ENCODE results near the gene ESRRG.

Gene ESRRG

GRCh38 chr1:216554934-216555333, 168.3 kb downstream of the ESRRG start:
- DNase-seq (ENCODE audit: low spot score), result no peak
- ATAC-seq (ENCODE audit: low read depth), result no peak
- no peak for TF ChIP-seq CTCF (IDR thresholded peaks at IDR 0.05; ENCODE audit: poor library complexity, severe bottlenecking)

GRCh38 chr1:216553766-216554165, 169.5 kb downstream of the ESRRG start:
- no peaks in the 10 kb centered on the region for H3K9me3 ChIP-seq (ENCODE audit: severe bottlenecking)
- ATAC-seq (ENCODE audit: low read depth), result no peak
- no peaks in the 10 kb centered on the region for H3K4me1 ChIP-seq (ENCODE audit: insufficient read depth, poor library complexity, severe bottlenecking)
- DNase-seq (ENCODE audit: low spot score), result no peak
- no peak overlapping the region for H3K4me3 ChIP-seq (ENCODE audit: severe bottlenecking)
- no peak overlapping the region for H3K27ac ChIP-seq (ENCODE audit: poor library complexity, severe bottlenecking)
- no peak for TF ChIP-seq CTCF (IDR thresholded peaks at IDR 0.05; ENCODE audit: poor library complexity, severe bottlenecking)
- H3K36me3 ChIP-seq (ENCODE audit: low read depth), result no peaks in the 10 kb centered on the region
- no peaks in the 10 kb centered on the region for H3K27me3 ChIP-seq (ENCODE audit: insufficient read depth, poor library complexity, severe bottlenecking)

More at GRCh38 chr1:216554934-216555333, 168.3 kb downstream of the ESRRG start:
- Histone ChIP-seq H3K27me3 (ENCODE audit: insufficient read depth, poor library complexity, severe bottlenecking) (no peaks in the 10 kb centered on the region), H3K27ac (ENCODE audit: poor library complexity, severe bottlenecking) (no peak overlapping the region), H3K9me3 (ENCODE audit: severe bottlenecking) (no peaks in the 10 kb centered on the region), H3K4me1 (ENCODE audit: insufficient read depth, poor library complexity, severe bottlenecking) (no peaks in the 10 kb centered on the region), H3K36me3 (ENCODE audit: low read depth) (no peaks in the 10 kb centered on the region), H3K4me3 (ENCODE audit: severe bottlenecking) (no peak overlapping the region)

GRCh38 chr1:216553040-216553439, 170.2 kb downstream of the ESRRG start:
- no peak for TF ChIP-seq CTCF (IDR thresholded peaks at IDR 0.05; ENCODE audit: poor library complexity, severe bottlenecking)
- no peak overlapping the region for H3K4me3 ChIP-seq (ENCODE audit: severe bottlenecking)
- DNase-seq (ENCODE audit: low spot score) (no peak), ATAC-seq (ENCODE audit: low read depth) (no peak)
- no peak overlapping the region for H3K27ac ChIP-seq (ENCODE audit: poor library complexity, severe bottlenecking)
- no peaks in the 10 kb centered on the region for H3K9me3 ChIP-seq (ENCODE audit: severe bottlenecking)
- no peaks in the 10 kb centered on the region for H3K27me3 ChIP-seq (ENCODE audit: insufficient read depth, poor library complexity, severe bottlenecking)
- H3K4me1 ChIP-seq (ENCODE audit: insufficient read depth, poor library complexity, severe bottlenecking), result no peaks in the 10 kb centered on the region
- no peaks in the 10 kb centered on the region for H3K36me3 ChIP-seq (ENCODE audit: low read depth)

GRCh38 chr1:216549796-216550195, 173.4 kb downstream of the ESRRG start:
- DNase-seq (ENCODE audit: low spot score) (no peak), ATAC-seq (ENCODE audit: low read depth) (no peak)
- no peaks in the 10 kb centered on the region for H3K27me3 ChIP-seq (ENCODE audit: insufficient read depth, poor library complexity, severe bottlenecking)
- H3K36me3 ChIP-seq (ENCODE audit: low read depth), result no peaks in the 10 kb centered on the region
- no peak overlapping the region for H3K4me3 ChIP-seq (ENCODE audit: severe bottlenecking)
- H3K9me3 ChIP-seq (ENCODE audit: severe bottlenecking), result no peaks in the 10 kb centered on the region
- no peaks in the 10 kb centered on the region for H3K4me1 ChIP-seq (ENCODE audit: insufficient read depth, poor library complexity, severe bottlenecking)
- no peak for TF ChIP-seq CTCF (IDR thresholded peaks at IDR 0.05; ENCODE audit: poor library complexity, severe bottlenecking)
- no peak overlapping the region for H3K27ac ChIP-seq (ENCODE audit: poor library complexity, severe bottlenecking)

GRCh38 chr1:216542741-216543140, 180.5 kb downstream of the ESRRG start:
- ATAC-seq (ENCODE audit: low read depth) (no peak), DNase-seq (ENCODE audit: low spot score) (no peak)
- no peaks in the 10 kb centered on the region for H3K4me1 ChIP-seq (ENCODE audit: insufficient read depth, poor library complexity, severe bottlenecking)
- H3K27ac ChIP-seq (ENCODE audit: poor library complexity, severe bottlenecking), result no peak overlapping the region
- TF ChIP-seq CTCF (IDR thresholded peaks at IDR 0.05; ENCODE audit: poor library complexity, severe bottlenecking), result no peak
- H3K36me3 ChIP-seq (ENCODE audit: low read depth), result no peaks in the 10 kb centered on the region
- no peaks in the 10 kb centered on the region for H3K27me3 ChIP-seq (ENCODE audit: insufficient read depth, poor library complexity, severe bottlenecking)
- no peak overlapping the region for H3K4me3 ChIP-seq (ENCODE audit: severe bottlenecking)
- no peaks in the 10 kb centered on the region for H3K9me3 ChIP-seq (ENCODE audit: severe bottlenecking)

Data from RWPE2 (cell line).